ENCODE data around the gene DYNLL2.
"Not testable (repeated sequence)": the region's sequence is repeated elsewhere in the genome, so short reads cannot be mapped to it uniquely, and the experiment has no call there.

Gene DYNLL2
- 96.4 to 110 reads per million in 2 donors for total RNA-seq

- peak; percentile 74 for DNase-seq
Observed at GRCh38 chr17:58082870-58083490, at the start of gene DYNLL2. DYNLL2 (plus strand) TSS chr17:58083419; CDS start chr17:58087091, 3,672 bp downstream.

DNA sequence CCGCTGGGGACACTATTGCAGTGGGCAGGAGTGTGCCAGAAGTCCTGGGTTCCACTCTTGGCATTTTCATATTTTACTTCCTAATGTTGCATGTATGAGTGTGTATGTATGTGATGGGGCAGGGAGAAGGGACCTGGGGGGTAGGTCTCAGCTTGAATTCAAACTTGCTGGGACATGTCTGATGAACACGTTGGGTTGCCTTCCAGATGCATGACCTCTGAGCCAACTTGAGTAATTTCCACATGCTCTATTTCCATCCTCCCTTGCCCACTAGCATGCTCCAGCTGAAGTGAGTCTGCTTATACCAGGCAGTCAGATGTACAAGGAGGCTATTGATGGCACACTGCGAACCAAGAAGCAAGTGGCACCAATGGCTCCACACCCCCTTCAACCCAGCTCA, 43.2 kb upstream of the DYNLL2 start:
- no peak for DNase-seq

- no peak for DNase-seq
Observed at GRCh38 chr17:58040386-58040785, 42.8 kb upstream of the DYNLL2 start.

DNA sequence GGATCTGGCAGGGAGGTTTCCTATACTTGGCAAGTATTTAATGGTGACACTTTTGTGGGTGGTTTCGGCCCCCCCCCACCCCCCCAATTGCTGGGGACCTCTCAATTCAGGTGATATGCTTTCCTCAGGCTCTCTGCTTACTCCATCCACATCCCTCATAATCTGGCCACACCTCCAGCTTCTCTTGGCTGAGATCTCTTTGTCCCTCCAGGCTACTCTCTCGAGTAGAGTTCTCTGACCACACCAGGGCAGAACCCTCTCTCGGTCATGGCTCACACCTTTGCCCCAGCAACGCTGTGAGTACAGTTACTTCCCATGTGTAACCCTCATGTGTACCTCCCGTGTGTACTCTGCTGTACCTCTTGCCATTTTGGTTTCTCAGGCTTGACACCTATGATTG, 42.1 kb upstream of the DYNLL2 start:
- no peak for DNase-seq

GRCh38 chr17:58043221-58044181, 39.7 kb upstream of the DYNLL2 start:
- DNase-seq = no peak

DNA sequence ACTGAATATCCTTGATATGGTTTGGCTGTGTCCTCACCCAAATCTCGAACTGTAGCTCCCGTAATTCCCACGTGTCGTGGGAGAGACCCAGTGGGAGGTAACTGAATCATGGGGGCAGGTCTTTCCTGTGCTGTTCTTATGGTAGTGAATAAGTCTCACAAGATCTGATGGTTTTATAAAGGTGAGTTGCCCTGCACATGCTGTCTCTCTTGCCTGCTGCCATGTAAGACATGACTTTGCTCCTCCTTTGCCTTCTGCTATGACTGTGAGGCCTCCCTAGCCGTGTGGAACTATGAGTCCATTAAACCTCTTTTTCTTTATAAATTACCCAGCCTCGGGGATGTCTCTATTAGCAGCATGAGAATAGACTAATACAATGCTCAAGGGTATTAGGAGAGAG, 39.0 kb upstream of the DYNLL2 start:
- DNase-seq = not testable (repeated sequence)

DNA sequence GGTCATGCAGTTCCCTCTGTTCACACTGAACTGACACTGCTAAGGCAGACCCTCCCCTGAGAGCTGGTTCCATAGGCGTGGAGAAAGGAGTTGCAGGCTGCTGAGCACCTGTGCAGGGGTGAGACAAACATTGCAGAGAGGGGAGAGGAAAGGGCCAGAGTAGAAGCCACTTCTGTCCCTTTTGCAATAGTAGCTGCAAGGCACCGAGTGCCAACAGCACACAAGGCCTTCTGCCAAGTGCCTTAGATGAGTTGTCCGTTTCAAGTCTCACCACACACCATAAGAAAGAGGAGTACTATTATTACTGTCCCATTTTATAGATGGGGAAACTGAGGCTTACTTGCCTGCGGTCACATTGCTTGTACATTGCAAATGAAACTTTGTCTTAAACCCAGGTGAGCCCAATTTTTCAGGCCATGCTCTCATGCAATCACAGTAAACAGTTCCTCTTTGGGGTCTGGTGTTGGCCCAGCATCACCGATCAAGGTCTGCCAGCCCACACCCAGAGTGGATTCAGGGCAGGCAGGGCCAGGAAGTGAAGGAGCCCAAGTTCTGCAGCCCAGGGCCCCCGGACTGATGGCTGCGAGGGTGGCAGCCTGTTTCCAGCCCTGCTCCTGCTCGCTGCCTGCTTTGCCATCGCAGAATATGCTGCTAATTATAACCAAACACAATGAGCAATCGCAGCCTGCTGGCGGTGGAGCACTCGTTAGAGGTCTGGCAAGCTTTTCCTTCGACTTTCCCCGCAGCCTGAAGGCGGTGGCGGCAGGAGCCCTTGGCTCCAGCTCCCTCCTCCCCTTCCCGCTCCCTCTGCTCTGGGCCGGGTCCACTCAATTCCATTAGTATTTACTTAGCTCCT, 36.8 kb upstream of the DYNLL2 start:
- DNase-seq = no peak

GRCh38 chr17:58047376-58048150, 35.7 kb upstream of the DYNLL2 start:
- DNase-seq = no peak

GRCh38 chr17:58049533-58049932, 33.7 kb upstream of the DYNLL2 start:
- DNase-seq = no peak

DNA sequence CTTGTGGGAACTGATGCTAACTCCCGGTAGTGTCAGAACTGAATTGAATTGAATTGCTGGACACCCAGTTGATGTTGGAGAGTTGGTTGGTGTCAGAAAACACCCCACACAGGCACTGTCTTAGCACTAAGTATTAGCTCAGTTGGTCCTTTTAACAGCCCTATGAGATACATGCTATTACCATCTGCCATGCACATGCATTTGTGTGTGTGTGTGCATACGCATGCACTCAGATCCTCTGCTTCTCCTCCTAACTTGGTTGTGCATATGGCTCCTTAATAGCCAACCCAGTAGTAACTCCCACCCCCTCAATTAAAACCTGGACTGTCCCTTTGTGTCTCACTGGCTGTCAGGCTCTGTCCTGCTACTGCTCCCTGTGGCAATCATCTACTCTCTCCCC, 32.3 kb upstream of the DYNLL2 start:
- DNase-seq = no peak

DNA sequence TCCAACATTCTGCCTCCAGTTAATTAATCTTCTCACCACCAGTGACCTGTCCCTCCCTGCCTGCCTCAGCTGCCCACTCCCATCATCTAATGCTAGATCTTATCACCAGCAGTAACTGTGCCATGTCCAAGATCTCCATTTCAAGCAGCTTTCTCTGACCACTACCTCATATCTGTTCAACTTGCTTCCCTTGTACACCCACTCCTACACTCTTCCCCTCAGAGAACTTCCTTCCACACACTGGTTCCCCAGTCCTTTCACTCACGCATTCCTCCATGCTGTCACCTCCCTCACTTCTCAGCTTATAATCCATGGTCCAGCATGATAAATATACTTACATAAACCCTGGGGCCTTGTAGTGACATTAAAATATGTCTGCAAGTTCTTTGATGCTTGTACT, 31.8 kb upstream of the DYNLL2 start:
- no peak for DNase-seq

DNA sequence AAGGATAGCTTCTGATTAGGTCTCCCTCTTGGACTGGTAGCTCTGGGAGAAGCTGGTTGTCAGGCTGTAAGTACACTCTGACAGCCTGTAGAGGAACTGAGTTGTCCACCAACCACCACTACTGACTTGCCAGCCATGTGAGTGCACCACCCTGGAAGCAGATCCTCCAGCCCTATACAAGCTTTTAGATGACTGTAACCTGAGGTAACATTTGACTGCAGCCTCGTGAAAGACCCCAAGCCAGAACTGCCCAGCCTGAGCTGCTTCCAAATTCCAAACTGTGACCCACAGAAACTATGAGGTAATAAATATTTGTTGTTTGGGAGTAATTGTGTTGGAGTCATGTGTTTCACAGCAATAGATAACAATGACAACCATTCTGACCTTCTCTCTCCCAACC, 30.8 kb upstream of the DYNLL2 start:
- DNase-seq = no peak

- DNase-seq = no peak
Observed at GRCh38 chr17:58052945-58053715, 30.1 kb upstream of the DYNLL2 start.

DNA sequence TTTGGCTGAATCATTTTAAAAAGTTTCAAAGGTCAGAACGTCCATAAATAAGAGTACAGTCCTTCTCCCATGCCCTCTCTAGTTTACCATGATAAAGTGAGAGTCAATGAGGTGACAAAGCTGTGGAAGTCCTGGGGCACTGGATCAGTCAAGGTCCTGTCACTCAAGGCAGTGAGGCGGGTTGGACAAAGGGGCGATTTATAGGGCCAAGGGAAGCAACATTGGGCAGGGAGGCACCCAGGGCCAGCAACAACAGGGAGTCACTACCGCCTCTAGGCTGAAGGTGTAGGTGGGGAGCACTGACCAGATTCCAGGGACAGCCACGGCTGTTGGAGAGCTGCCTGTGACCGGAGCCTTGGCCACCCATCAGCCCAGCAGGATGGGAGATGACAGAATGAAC, 28.6 kb upstream of the DYNLL2 start:
- DNase-seq = no peak

DNA sequence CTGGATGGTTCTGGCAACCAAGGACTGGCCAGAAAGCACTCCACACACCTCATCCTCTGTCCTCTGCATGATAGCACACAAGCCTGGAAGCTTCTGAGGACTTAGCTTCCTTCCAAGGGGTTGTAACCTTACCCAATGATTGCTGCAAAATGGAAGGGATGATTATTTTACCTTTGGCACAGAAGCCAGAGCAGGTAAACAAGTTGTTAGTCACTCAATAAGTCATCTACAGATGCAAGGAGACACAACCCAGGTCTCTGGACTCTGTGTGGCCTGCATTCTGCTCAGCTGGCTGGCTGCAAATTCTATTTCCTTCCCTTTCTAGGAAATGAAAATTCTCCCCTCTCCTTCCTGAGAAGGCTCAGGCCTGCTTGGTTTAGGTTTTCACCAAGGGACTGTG, 26.7 kb upstream of the DYNLL2 start:
- DNase-seq = no peak

DNA sequence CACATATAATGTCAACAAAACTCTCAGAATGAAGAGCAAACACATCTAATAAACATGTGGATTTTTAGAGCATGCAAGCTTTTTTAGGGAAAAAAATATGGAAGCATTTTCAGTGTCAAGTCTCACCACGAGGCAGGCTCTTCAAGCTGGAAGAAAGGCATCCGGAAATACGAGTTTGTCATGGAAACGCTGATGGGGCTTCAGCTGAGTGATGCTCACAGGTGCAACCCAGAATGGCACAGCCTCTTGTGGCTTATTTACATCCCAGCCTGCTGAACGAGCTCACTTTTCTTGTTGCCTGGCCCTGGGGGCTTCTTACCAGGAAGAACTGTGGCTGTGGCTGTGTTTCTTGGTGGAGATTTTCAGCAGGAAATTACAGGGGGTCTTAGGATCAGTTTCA, 24.1 kb upstream of the DYNLL2 start:
- no peak for DNase-seq

DNA sequence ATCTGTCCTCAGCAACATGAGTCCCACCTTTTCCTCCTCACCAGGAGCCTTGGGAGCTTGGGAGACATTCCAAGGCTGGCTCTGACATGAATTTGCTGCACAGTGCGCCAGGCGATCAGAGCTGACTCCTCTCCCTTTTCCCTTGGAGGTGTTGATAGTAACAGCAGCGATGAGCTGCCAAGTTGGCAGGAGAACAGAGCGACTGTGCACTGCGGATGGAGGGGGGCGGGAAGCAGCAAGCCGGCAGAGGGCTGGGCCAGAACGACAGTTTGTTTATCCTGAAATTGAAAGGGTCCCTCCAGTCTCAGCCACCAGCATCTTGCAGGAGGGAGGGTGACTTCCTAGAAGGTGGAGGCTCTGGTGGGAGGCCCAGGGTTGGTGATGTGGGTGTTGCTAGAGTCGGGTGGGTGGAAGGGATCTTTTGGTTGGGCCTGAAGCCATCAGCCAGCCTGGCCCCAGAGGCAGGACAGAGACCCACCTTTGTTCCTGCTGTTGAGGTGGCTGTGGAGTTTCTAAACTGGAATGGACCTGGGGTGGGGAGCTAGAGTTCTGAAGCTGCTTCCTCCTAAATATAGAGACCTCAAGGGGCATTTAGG, 22.5 kb upstream of the DYNLL2 start:
- no peak for DNase-seq

DNA sequence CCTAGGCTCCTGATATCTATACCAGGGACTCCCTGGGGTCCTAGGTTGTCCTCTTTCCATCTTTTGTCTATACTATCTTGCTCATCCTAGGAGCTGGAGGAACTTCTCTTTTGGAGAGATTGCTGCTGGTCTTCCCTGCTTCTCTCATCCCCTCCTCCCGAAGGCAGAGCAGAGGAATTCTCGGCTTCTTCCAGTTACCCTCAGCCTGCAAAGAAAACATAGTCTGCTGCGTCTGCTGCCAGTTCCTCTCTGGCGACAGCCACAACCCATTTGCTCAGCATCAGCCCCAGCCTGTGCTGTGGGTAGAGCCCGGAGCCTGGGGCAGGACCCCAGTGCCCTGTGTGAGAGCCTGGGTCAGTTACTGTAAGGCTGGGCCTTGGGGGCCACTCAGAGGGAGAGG, 21.5 kb upstream of the DYNLL2 start:
- no peak for DNase-seq

DNA sequence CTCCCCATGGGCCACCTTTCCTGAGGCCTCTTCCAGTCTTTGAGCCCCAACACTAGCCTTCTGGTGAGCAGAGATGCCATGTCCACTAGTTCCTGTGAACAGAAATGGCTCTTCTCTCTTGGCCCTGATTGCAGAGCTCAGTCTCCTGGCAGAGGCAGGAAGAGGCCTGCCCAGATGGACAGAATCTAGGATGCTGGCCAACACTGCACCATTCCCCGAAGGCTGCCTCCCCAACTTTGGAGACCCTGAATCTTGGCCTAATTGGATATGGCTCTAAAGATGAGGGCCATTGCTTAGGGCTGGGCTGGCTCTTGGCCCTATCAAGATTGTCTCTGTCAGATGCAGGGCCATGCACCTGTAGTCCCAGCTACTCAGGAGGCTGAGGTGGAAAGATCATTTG, 18.0 kb upstream of the DYNLL2 start:
- DNase-seq = no peak

DNA sequence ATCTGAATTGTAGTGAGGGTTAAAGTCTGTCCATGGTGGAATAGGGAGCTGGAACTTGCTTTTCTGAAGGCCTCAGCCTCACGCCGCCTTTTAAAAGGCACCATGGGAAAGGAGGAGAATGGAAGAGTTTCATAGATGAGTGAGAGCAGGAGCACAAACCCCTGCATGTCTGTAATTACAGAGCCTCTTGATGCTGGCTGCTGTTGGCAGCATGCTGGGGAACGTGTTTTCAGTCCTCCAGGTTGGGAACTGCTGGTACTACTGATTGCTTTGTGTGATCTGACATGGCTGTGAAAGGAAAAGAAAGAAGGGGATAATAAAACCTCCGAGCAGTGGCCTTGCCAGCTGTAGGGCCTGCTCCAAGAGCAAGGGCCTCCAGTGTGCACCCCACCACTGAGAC, 16.8 kb upstream of the DYNLL2 start:
- DNase-seq = no peak

DNA sequence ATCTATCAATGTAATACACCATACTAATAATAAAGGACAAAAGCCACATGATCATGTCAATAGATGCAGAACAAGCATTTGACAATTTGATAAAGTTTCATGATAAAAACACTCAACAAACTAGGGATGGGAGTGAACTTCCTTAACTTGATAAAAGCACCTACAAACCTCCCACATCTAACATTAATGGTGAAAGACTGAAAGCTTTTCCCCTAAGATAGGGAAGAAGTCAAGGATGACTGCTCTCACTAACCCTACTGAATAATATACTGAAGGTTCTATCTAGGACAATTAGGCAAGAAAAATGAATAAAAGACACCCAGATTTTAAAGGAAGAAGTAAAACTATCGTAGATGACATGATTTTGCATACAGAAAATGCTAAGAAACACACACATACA, 10.4 kb upstream of the DYNLL2 start:
- DNase-seq = no peak

Measured in activated gamma-delta T cell (primary cell).